HG03045 (cell line): ENCODE measurements around the gene CLIP2.
"Not testable (repeated sequence)": the region's sequence is repeated elsewhere in the genome, so short reads cannot be mapped to it uniquely, and the experiment has no call there.

Experiments used
- ATAC-seq: cut with Tn5 transposase; IDR thresholded peaks from one replicate; pipeline ENCODE4 v1.9.1; 2021; ENCODE audit warnings: mild to moderate bottlenecking, moderate library complexity; ENCODE audit not compliant: unreplicated experiment

The CLIP2 gene

DNA sequence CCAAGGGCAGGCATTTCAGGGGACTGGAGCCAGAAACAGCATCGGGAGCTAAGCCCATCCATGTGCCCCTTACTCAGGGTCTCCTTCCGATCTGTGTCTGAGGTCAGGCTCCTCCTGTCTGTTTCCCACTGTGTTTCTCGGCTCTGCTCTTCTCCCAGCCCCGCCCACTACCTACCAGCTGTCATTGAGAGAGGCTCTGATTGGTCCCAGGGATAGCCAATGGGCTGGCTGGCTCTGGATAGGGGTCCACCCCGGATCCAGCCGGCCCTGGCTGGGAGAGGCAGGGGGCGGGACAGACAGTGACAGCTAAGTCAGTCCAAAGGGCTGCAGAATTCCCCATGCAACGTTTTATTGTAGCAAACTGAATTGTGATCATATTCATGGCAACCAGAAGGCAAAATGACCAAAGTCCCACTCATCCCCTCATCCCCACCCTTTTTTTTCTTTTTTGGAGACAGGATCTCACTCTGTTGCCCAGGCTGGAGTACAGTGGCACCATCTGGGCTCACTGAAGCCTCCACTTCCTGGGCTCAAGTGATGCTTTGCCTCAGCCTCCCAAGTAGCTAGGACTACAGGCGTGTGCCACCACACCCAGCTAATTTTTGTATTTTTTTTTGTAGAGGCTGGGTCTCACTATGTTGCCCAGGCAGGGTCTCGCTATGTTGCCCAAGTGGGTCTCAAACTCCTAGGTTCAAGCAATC, 76.3 kb downstream of the CLIP2 start:
- no peak for ATAC-seq

DNA sequence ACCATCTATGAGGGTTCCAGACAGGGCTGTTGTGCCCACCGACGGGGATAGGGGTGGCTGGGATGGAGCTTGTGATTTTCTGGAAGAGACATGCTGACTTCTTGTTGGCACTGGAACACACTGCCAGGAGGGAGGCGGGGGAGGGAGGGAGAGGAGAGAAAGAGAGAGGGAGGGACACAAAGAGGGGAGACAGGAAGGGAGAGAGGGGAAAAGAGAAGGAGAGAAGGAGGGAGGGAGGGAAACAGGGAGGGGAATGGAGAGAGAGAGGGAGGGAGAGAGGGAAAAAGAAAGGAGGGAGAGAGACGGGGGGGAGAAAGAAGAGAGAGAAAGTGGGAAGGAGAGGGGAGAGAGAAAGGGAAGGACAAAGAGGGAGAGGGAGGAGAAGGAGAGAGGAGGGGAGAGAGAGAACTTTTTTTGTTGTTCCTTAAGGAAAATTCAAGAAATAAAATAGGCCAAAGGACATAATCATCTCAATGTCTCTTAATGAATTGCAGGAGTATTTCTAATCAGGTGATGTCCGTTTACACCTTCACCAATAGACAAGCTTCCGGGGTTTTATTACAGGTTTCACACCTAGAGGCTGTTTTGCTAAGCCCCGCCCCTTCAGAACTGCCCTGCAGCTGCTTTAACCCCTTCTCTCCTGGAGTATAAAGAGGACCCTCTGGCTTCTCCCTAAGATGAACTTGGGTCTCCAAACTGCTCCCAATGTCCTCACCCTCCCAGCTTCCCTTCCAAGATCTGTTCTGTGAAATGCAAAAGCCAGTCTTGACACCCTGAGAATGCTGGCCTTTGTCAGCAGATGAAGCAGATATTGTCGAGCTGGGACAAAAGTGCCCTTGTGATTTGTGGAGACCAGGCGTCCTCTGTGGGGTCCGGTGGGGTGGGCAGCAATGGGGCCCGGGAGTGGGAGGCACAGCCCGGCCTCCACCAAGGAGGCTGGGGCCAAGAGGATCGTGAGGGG, 82.5 kb downstream of the CLIP2 start:
- ATAC-seq, result no peak

DNA sequence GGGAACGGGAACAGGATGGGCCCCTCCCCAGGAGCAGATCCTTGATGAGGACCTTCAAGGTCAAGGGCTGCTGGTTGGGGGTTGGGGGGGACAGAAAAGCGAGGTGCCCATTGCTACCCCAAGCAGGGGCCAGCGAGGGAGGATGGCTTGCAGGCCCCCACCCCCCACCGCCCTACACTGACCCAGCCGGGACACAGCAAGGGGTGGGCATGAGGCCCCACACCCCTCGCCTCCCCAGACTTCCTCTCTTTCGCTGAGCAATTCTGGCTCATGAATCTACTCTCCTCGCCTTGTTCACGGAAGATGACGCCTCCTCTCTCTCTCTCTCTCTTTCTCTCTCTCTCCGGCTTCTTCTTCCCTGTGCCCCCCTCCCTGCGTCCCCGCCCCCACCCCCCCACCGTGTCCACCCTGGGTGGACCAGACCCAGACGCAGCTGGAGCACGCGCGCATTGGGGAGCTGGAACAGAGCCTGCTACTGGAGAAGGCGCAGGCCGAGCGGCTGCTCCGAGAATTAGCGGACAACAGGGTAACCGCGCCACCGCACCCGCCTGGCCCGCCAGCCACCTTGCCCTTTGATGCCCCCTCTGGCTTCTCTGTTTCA, 83.4 kb downstream of the CLIP2 start:
- ATAC-seq, result no peak

DNA sequence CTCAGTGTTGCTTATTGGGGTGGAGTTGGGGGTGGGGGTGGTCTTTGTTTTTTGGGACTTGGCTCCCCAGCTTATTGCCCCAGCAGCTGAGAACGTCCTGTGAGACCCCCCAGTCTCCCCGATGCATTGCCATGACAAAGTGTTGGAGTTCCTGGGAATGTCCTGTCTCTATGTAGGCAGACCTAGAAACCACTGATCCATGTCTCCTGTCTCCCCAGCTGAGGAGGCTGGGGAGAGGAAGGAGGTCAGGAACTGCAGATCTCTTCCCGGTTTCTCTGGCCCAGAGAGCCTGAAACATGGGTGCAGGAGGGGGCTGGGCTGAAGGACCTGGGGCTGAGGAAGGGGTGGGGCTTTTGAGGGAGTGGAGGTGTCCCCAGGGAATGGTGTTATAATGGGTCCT, 84.3 kb downstream of the CLIP2 start:
- ATAC-seq, result no peak

DNA sequence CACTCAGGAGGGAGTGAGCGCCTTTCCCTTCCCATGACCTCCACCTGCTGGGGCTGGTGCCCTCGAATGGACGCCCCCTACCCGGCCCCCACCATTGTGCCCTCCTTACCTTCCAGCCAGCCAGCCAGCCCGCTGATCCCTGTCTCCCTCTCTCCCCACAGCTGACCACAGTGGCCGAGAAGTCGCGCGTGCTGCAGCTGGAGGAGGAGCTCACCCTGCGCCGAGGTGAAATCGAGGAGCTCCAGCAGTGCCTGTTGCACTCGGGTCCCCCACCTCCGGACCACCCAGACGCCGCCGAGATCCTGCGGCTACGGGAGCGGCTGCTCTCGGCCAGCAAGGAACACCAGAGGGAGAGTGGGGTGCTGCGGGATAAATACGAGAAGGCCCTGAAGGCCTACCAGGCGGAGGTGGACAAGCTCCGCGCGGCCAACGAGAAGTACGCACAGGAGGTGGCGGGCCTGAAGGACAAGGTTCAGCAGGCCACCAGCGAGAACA, 86.6 kb downstream of the CLIP2 start:
- ATAC-seq, result no peak

DNA sequence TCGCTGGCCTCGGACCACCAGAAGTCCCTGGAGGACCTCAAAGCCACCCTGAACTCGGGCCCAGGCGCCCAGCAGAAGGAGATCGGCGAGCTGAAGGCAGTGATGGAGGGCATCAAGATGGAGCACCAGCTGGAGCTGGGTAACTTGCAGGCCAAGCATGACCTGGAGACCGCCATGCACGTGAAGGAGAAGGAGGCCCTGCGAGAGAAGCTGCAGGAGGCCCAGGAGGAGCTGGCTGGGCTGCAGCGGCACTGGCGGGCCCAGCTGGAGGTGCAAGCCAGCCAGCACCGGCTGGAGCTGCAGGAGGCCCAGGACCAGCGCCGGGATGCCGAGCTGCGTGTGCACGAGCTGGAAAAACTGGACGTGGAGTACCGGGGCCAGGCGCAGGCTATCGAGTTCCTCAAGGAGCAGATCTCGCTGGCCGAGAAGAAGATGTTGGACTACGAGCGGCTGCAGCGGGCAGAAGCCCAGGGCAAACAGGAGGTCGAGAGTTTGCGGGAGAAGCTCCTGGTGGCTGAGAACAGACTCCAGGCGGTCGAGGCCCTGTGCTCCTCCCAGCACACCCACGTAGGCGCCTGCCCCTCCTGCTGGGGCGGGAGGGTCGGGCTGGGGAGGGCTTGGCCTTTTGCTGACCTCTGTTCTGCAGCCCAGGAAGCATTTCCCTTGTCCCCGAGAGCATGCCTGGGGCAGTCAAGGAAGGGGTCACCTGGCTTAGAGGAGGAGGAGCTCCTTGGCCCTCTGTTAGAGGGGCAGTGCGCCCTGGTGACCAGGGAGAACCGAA, 87.2 kb downstream of the CLIP2 start:
- ATAC-seq, result no peak

DNA sequence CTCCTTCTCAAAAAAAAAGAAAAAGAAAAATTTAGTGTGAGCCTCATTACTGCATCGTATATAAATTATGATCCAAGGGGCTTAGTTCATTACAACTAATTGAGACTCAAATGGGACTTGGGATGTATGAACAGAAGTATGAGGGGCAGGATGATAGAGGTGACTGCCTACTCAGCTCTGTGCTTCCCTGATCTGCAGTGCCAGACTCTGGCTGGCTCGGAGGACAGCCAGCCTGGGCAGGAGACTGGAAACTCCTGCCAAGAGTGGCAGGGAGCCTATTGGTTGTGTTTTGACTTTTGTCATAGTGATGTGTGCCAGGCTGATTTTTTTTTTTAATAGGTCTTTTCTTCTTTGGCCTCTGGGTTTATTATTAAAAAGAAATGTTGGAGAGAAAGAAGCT, 90.7 kb downstream of the CLIP2 start:
- ATAC-seq, result no peak

DNA sequence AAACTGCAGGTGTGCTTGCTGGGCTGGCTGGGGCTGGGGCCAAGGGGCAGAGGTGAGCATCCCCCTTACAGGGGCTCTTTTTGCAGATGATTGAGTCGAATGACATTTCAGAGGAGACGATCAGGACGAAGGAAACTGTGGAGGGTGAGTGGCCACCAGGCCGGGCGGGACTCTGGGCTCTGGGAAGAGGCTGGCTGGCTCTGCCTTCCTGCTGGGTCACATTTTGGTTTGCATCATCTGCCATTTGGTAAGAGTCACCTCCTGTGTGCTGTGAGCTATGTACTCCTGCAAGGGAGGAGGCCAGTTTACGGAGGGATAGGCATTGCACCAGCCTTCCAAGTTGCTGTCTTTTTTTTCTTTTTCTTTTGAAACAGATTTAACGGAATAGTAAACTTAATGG, 91.5 kb downstream of the CLIP2 start:
- no peak for ATAC-seq

DNA sequence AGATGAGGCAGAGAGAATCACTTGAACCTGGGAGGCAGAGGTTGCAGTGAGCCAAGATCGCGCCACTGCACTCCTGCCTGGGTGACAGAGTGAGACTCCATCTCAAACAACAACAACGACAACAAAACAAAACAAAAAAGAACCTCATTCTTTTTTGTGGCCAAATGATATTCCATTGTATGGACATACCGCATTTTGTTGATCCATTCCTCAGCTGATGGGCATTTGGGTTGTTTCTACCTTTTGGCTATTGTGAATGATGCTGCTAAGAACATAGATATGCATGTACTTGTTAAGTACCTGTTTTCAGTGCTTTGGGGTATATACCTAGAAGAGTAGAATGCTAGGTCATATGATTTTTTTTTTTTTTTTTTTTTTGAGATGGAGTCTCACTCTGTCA, 94.9 kb downstream of the CLIP2 start:
- ATAC-seq, result not testable (repeated sequence)

DNA sequence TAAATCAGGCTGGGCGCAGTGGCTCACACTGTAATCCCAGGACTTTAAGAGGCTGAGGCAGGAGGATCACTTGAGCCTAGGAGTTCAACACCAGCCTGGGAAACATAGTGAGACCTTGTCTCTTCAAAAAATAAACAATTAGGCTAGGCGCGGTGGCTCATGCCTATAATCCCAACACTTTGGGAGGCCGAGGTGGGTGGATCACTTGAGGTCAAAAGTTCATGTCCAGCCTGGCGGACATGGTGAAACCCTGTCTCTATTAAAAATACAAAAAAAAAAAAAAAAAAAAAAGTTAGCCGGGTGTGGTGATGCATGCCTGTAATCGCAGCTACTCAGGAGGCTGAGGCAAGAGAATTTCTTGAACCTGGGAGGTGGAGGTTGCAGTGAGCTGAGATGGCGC, 95.6 kb downstream of the CLIP2 start:
- not testable (repeated sequence) for ATAC-seq

DNA sequence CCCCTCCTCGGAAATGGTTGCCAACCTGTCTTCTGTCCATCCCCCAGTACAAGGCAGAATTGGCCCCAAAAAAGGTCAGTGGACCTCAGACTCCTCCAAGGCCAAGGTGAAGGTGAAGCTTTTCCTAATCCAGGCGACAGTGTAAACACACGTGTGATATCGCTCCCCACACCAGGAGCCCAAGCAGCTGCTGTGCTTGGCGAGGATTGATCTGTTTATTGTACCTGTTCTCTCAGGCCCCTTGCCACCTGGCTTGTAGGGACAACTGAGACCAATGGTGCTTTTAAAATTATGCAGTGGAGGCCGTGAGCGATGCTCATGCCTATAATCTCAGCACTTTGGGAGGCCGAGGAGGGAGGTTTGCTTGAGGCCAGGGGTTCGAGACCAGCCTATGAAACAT, 98.4 kb downstream of the CLIP2 start:
- ATAC-seq, result no peak

DNA sequence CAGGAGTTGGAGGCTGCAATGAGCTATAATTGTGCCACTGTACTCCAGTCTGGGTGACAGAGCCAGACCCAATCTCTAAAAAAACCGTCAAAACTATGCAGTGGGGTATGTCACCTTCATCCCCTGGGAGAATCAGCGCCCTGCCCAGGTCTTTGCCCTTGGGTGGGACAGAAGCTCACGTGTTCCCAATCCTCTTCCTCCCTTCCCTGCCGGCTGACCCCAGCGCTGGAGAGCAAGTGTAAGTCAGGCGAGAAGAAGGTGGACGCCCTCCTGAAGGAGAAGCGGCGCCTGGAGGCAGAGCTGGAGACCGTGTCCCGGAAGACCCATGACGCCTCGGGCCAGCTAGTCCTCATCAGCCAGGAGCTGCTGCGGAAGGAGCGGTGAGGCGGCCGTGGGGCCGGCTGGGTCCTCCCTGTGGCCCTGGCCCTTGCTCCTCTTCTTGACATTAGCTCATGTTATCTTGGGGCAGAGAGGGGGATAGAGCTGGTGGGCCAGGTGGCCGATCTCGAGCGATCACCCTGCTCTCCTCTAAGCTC, 99.7 kb downstream of the CLIP2 start:
- ATAC-seq, result no peak

DNA sequence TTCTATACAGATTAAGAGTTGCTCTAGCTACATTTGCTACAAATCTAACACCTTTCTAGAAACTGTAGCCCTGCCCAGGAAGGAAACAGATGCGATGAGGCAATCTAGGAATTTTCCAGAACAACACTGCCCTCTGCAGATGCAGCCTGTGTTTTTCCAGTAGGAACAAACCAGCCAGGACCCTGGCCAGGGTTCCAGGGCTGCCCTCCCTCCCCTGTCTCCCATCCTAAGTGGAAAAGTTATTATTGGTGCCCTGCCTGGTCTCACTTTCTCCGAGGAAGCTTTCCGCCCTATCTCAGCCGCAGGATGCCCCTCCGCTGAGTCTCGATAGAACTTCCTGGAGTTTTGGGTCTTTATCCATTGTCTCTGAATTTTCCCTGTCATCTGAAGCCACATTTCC, 104.5 kb downstream of the CLIP2 start:
- ATAC-seq, result not testable (repeated sequence)

DNA sequence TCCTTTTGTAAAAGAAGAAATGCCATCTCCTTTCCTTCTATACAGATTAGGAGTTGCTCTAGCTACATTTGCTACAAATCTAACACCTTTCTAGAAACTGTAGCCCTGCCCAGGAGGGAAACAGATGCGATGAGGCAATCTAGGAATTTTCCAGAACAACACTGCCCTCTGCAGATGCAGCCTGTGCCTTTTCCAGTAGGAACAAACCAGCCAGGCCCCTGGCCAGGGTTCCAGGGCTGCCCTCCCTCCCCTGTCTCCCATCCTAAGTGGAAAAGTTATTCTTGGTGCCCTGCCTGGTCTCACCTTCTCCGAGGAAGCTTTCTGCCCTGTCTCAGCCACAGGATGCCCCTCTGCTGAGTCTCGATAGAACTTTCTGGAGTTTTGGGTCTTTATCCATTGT, 105.4 kb downstream of the CLIP2 start:
- not testable (repeated sequence) for ATAC-seq

DNA sequence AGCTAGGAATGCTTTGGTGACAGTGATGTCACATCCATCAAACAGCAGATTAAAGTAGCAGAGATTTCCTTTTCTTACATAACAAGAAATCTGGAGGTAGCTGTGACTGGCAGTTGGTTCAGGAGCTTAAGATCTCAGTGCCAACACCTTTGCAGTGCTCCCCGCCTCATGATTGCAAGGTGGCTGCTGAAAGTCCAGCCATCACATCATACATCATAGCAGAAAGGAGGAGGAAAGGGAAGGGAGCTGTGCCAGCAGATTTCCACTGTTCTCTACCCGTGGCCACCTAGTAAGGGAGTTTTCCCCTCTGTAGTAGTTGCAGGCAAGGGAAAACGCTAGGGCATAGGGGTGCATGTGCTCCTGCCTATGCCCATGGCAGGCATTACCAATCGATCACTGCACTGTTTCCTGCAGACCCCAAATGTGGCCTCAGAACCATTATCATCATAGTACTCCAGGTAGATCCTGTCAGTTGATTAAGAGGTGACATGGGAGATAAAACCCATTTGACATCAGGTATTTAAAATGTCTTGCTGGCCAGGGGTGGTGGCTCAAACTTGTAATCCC, 106.6 kb downstream of the CLIP2 start:
- no peak for ATAC-seq

DNA sequence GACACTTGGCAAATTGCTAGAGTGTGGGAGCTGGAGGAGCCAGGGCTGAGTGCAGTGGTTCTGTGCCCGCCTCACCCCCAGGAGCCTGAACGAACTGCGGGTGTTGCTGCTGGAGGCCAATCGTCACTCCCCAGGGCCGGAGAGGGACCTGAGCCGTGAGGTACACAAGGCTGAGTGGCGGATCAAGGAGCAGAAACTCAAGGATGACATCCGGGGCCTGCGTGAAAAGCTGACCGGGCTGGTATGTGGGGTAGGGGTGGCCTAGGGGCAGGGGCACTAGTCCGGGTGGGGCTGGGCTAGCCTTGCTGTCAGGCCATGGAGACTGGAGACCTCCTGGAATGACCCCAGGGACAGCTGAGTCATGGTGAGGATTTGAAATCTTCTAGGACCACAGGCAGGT, 107.8 kb downstream of the CLIP2 start:
- ATAC-seq, result no peak

DNA sequence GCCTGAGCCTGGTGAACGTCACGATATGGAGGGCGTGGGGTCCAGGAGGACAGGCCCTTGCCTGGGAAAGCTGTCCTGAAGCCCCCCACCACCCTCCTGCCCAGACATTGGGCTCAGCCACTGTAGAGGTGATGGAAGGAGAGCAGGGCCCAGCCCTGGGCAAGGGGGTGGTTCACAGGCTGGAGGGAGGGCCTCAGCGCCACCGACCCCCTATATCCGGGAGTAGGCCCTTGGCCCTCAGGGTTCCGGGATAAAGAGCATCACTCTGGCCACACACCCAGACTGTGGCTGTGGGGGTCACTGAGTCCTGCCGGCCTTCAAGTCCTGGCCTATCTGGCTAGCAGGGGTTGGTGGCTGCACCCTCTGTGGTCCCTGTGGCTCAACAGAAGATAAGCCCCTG, 109.2 kb downstream of the CLIP2 start:
- ATAC-seq, result no peak

DNA sequence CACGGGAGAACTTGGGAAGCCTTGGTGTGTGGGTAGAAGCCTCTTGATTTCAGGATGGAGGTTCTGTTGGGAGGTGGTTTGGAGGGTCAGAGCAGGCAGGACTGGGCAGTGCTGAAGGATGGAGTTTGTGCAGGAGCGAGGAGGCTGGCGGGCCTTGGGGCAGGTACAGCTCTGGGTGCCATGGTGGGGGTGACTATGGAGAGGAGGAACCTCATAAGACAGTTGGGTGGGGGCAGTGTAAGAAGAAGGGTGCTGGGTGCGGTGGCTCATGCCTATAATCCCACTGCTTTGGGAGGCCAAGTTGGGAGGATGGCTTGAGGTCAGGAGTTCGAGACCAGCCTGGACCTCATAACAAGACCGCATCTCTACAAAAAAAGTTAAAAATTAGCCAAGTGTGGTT, 109.8 kb downstream of the CLIP2 start:
- ATAC-seq, result no peak

DNA sequence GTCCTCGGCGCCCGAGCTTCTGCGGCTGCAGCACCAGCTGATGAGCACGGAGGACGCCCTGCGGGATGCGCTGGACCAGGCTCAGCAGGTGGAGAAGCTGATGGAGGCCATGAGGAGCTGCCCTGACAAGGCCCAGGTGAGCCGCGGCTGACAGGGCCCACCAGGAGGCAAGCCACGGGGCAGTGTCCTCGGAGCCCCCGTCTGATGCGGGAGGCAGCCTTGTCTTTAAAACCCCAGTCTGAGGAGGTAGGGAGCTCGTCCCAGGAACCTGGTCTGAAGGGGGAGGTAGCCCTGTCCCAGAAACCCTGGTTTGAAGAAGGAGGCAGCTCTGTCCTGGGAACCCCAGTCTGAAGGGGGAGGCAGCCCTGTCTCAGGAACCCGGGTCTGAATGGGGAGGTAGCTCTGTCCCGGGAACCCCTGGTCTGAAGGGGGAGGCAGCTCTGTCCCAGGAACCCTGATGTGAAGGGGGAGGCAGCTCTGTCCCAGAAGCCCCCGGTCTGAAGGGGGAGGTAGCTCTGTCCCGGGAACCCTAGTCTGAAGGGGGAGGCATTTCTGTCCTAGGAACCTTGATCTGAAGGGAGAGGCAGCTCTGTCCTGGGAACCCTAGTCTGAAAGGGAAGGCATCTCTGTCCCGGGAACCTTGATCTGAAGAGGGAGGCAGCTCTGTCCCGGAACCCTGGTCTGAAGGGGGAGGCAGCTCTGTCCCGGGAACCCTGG, 111.4 kb downstream of the CLIP2 start:
- no peak for ATAC-seq
